GM18520 (cell line): ENCODE data around the gene RAB38.

Experiments
- ATAC-seq: cut with Tn5 transposase; IDR thresholded peaks from one replicate; pipeline ENCODE4 v1.9.1; 2021; ENCODE audit not compliant: unreplicated experiment

The RAB38 gene

DNA sequence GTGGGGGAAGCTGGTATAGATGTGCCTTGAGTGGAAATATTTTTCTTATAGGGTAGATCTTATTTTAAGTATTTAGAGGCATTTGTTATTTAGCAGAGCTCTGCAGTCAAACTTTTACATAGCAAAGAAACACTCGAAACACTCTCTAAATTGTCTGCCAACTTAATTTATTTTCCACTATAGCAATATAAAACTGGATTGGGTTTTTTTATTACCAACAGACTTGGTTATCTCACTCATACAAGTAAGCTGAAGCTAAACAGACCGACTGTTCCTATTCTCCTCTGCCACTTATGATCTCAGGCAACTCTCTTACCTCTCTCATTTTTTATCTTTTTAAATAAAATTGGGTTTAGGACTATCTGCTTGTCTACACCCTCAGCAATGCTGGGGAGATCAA lies 4.6 kb downstream of the RAB38 start:
- no peak for ATAC-seq

DNA sequence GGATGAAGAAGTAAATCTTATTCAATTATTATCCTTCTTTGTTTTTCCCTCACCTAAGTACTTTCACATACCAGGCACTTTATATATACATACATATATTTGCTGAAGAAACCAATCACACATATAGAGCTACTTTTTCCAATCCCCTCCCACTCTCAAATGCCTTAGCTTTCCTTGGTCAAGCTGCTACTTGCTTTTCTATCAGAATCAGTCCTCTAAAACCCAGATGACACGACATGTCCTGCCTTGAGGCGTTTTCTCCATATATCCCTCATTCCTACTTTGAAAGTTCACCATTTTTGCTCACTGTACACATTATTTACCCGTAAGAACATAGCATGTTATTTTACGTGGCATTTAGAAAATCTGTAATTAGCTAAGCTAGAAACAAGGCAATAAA lies 5.4 kb downstream of the RAB38 start:
- ATAC-seq: no peak

DNA sequence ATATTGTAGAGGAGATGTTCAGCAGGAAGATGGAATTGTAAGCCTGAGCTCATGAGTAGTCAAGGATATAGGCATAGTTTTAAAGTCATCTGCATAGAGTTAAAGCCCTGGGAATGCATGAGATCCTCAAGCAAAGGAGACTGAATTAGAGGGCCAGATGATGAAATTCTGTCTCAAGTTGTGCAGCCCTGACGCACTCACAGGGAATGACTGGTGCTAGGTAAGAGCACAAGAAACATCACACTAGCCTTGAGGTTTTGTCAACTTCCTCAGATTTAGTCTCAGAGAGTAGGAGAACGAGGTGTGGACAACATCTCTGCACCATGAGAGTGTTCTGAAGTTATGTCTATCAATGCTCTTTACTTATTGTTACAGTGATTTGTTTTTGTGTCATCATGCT lies 5.8 kb downstream of the RAB38 start:
- ATAC-seq: no peak

DNA sequence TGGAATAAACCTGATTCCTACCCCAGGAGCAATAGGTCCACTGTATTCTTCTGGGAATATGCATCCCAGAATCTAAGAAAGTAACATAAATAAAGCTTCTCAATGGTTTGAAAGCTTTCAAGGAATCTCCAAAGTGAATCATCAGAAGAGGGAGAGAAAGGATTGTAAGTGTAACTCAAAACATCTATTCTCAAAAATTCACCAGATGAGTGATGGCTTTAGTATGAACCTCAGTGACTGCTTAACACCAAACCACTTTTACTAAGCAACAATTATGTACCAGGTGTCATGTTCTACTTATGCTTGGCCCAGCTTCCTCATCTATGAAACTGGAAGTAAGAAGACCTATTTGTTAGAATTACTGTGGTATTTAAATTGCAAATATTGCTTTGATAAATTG lies 7.4 kb downstream of the RAB38 start:
- ATAC-seq: no peak

DNA sequence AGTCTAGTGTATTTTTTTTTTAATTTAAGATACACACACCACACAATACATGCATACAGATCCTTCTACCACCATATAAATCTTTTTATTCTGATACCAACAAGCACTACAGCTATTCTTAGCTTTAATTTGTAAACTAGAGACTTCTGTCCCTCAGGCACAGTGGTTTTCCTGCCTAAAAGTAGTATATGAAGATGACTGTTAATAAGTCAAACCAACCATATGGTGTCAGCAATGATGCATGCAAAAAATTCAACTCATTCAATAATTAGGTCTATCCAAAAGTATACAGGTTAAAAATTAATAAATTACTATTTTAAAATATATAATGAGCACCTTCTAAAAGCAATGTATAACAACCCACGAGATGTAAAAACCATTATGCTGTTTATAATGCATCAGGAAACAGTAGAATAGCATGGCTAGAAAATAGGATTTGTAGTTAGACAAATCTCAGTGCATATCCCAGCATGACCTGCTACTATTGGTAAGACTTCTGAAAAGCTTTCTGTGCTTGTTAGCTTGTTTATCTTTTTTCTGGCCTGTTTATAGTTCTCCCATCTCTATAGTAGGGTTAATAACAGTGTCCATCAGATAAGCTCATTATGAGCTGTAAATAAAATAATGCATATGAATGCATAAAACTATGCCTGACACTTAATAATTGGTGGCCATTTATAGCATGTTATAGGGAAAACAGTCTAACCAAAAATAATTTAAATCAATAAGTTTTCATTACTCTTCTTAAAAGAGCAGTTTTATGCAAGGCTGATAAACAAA lies 10.2 kb downstream of the RAB38 start:
- ATAC-seq: no peak

DNA sequence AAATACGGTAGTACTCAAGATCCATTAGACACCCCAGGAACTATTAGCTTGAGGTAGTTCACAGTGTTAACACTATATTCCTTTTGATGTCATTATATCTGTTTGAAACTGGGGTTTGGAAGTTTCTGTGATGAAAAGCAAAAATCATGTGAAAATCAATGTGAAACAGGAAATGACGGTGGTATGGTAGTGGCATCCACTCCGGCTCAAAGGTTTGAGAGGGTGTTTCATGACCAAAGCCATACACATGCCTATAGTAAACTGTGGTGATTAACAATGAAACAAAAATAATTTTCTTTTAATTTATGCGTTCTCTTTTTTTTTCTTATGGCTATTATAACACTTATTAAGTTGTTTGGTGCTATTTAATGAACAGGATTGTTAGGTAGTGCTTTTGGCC lies 10.9 kb downstream of the RAB38 start:
- no peak for ATAC-seq

DNA sequence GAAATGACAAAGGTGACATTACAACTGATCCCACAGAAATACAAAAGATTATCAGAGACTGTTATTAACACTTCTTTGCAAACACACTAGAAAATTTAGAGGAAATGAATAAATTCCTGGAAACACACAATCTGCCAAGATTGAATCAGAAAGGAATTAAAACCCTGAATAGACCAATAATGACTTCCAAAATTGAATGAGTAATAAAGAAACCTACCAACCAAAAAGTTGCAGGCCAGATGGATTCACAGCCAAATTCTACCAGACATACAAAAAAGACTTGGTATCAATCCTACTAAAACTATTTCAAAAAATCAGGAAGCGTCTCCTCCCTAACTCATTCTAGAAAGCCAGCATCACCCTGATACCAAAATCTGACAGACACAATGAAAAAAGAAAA lies 17.2 kb downstream of the RAB38 start:
- no peak for ATAC-seq

DNA sequence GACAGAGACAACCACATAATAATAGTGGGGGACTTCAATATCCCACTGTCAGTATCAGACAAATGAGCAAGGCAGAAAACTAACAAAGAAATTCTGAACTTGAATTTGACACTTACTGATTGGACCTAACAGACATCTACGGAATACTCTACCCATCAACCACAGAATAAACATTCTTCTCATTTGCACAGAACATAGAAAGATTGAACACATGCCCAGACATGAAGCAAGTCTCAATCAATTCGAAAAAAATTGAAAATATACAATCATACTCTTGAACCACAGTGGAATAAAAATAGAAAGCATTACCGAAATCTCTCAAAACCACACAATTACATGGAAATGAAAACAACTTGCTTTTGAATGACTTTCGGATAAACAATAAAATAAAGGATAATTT lies 17.9 kb downstream of the RAB38 start:
- no peak for ATAC-seq

DNA sequence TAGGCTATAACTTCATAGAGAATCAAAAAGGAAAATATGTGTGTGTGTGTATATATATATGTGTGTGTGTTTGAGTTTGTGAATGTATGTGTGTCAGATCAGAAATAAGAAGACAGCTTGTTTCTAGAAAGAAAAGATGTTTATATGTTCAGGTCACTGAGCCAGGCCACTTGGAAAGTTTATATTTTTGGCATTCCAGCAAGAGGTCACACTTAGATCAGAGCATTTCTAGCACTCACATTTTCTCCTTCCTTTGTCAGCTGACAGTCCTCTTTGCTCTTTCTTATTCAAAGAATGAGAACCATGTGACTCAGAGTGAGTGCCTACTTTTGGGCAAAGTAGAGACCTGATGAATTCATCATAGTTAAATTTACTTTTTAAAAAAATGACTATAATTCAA lies 22.9 kb downstream of the RAB38 start:
- no peak for ATAC-seq

DNA sequence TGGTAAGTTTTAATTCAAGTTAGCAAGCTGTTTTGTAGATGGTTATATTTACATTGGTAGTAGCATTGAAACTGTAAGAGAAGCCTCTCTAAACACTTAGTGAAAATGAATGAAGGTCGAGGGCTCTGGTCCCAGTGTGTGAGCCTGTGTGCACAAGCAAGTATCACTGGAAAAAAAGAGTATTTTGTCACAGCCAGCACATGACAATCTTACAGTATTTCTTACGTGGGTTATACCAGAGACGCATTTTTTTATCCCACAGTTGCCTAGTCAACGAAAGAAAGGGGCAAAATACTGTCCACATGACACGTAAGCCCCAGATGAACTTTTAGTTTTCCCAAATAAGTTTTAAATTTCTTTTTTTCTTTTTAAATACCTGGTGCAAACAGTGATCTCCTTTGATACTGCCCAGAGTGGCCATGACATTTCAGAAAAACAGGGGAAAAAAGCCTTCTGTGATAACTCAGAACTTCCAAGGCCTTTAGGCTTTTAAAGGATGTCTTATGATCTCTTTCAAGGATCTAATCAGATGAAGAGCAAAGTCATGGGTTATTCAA lies 23.5 kb downstream of the RAB38 start:
- ATAC-seq: no peak

DNA sequence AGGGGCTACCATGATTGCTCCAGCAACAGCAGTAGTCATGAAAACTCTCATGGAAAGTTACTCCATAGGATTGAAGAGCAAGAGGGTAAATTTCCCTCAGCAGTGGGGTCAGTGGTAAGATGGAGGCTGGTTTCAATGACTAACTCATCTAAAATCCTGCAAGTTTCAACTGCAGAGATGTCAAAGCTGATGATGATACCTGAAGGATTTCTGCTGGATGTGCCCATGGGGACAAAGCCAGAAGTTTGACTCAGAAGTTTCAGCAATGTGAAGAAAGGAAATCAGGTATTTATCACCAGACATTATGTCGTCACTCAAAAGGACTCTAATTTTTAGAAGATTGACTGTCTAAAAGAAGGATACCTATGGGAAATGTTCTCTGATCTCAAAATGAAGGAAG lies 29.1 kb downstream of the RAB38 start:
- ATAC-seq: no peak

DNA sequence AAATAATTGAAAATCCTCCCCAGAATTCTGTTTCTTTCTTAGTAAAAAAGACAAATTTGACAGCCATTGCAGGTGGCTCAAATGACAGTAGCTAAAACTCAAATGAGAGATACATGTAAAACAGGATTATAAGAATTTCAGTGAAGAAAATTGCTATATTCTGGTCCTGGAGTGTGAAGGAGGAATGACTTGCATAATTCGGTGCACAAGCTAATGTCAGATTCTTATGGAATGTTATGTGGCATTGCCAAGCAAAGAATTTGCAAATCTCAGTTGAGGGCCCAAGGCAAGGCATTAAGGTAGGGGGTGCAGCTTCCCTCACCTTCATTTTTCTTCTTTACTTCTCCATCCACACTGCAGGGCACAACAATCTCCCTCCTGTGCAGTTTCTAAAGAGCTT lies 35.4 kb downstream of the RAB38 start:
- ATAC-seq: no peak

DNA sequence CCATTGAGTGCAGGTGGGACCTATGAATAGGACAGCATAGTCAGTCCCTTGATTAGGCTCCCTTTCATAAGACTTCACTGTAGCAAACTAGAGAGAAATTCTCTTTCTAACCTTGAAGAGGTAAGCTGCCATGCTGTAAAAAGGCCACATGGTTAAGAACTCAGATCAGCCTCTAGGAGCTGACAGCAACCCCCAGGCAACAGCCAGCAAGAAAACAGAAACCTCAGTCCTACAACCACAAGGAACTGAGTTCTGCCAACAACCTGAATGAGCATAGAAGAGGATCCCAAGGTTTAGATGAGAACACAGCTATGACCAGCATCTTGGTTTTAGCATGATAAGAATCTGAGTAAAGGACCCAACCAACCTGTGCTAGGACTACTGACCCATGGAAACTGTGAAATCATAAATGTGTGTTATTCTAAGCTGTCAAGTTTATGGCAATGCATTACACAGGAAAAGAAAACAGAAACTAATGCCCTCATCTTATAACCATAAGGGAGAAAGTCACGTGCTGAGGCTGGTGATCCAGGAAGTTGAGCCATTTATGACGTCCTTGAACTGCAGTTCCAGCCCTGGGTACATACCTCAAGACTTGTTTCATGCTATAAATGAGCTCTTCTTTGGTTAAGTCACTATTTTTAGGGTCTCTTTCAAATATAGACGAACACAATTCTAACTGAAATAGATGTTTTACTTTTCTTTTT lies 43.3 kb downstream of the RAB38 start:
- no peak for ATAC-seq

DNA sequence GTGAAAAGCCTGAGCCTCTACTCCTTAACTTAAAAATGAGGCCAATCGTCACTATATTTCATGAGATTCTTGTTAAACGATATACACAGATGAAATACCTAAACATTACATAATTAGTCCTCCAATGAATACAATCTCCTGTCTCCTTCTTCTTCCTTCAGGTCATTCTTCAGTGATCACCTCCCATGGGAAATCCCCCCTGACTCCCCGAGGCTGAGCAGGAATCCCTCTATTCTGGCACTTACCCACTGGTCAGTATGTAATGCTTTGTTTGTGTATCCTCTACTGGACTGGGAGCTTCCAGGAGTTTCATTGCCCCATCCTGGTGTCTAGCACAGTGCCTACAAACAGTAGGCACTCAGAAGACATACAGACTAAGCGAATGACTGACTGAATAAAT lies 52.3 kb downstream of the RAB38 start:
- ATAC-seq: no peak

DNA sequence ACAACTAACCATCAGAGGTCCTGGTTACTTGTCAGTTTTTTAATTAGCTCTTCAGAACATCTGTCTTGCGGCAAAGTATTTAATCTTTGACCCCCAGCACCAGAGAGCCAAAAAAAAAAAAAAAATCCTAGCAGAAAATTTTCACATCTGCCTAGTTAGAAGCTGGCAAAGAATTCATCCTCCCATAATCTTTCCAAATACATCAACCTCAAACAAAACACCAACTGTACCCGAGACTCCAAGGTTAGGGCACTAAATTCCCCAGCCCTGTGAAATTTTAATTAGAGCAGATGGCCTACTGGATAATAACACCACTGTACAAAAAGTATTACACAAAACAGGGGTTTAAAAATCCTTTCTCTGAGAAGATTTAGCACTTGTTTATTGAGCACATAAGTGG lies 55.7 kb downstream of the RAB38 start:
- no peak for ATAC-seq

DNA sequence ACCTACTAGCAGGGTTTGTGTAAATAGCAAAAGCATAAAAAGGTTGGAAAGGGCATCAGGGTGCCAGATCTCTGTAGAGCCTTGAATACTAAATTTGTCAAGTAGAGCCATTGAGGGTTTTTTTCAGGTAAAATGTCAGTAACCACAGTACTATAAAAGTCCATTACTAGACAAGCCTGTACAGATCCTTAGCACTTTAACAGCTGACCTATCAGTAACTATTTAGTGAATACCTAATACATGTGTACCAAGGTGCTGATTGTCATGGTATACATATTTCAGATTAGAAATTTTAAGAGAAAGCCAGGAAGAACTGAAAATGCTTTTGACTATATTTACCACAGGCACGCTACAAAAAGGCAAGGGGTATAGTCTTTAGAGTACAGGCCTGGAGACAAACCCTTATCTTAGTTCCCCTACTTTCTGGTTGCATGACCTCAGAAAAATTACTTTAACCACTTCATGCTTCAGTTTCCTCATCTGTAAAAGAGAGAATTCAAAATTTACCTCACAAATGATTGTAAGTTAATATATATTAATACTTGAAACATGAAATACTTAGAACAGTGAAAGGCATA lies 57.9 kb downstream of the RAB38 start:
- no peak for ATAC-seq

DNA sequence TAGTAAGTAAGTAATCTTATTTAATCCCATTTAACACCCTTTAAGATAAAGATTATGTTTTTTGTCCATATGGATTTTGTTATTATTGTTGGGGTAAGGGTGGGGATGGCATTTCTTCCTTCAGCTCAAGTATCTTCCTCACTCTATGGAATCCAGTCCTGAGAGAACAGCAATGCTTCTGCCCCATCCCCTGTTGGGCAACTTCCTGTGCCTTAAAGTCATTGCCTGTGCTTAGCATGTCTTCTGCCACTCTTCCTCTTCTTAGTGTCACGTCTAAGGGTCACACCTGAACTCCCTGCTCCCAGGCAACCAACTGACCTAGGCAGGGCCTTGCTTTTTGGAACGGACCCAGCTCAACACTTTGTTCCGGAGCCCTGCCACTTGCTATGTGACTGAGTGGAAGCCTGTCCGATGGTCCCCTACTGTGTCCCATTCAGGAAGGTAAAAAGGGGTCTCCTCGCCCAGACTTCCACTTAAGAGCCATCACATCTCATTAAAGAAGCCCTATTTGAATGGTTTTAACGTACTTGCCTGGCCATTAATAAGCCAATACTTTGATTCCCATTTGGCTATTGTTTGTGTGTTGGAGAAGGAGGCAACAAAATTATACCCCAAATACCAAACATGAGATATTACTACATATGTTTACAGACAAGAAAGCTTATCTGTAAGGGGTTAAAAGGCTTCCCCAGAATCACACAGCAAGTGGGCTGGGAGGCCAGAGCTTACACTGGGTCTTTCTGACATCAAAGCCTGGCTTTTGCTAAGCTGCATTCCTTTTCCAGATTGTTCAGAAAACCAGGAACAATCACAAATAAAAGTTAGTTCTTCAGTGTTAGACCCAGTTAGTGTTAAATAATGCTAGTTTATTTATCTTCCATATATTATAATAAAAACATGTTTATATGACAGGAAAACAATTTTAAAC lies 59.2 kb downstream of the RAB38 start:
- ATAC-seq: no peak

DNA sequence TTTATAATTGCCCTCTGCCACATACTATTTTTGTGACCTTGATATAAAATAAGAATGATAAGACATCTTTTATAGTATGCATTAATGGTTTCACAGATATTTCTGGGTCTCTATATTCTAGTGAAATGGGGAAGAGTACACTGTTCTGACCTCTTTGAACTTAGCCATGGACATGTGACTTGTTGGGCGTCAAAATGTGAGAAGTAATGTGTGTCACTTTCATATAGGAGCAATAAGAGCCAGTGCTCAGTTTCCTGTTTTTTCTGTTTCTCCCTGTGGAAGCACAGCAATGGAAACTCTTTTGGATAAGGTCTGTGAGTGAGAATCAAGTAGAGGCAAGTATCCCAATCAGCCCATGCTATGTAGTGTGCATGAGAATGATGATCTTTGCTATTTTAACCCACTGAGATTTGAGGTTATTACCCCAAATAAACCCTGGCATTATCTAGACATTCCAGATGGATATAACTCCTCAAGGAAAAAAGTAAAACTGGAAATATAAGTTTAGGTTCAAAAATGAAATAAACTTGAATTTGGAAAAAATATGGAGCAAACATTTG lies 60.7 kb downstream of the RAB38 start:
- no peak for ATAC-seq

DNA sequence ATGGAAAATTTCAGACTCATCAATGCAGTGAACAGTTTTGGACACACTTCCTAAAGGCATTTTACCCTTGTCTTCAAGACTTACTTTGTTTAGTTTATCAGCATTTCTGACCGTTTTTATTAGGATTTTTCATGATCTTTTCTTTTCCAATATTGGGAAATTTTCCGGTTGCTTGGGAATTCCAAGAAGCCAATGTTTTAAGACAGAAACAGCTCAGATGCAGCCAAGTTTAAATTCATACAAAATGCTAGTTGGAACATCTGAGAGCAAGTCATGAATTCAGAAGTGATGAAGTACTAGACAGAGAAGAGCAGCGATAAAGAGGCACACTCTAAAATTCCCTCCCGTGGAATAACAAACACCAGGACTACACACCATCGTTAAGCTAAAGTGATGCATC lies 68.6 kb downstream of the RAB38 start:
- no peak for ATAC-seq

DNA sequence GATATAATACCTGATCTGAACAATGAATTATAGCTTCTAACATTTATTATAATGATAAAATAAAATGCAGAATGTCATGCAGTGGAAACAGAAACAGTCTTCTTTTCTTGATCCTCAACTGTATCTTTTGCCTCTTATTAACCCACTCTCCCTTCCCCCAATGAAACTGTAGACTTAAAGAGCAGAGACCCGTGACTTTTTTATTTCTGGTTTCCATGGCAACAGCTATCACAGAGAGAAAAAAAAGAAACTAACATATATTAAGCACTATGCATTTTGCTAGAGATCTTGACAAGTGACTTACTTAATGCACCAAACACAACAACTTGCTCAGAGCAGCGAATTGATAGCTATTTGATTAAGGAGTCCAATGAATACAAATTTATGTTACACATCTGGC lies 69.3 kb downstream of the RAB38 start:
- no peak for ATAC-seq

DNA sequence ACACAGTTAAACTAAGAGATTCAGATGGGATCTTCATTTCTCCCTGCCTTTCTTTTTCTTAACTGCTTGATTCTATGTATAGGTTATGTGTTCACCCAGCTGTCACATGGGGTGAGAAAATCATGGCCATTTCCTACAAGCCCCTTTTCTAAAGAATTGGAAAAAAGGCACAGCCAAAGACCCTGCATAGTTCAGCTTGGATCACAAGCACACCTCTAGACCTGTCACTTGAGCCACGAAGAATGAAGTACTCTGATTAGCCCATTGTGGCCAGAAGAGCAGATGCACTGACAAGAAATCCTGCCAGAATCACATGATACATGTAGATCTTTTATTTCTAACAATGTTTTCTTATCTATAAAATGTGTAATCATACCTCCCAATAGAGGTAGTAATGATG lies 69.7 kb downstream of the RAB38 start:
- no peak for ATAC-seq
